Nephron progenitor cell (in vitro differentiated cells): ENCODE data around the gene NAP1L1.

ENCODE experiments used
- DNase-seq: peaks from one replicate; pipeline ENCODE4 v3.0.0; 2021
- H3K27ac Mint-ChIP-seq: 2 replicates; pipeline ENCODE4 v1.8.0; 2021; ENCODE audit warnings: mild to moderate bottlenecking, moderate library complexity, mixed read lengths
- H3K27me3 Mint-ChIP-seq: 2 replicates; pipeline ENCODE4 v1.8.0; 2021; ENCODE audit warnings: mild to moderate bottlenecking, low read depth, mixed read lengths; ENCODE audit not compliant: poor library complexity
- H3K36me3 Mint-ChIP-seq: 2 replicates; pipeline ENCODE4 v1.8.0; 2021; ENCODE audit warnings: low read depth, mixed read lengths
- H3K4me1 Mint-ChIP-seq: 2 replicates; pipeline ENCODE4 v1.8.0; 2021; ENCODE audit warnings: mixed read lengths
- H3K4me3 Mint-ChIP-seq: 2 replicates; pipeline ENCODE4 v1.8.0; 2021; ENCODE audit warnings: mild to moderate bottlenecking, moderate library complexity, mixed read lengths
- H3K9me3 Mint-ChIP-seq: 2 replicates; pipeline ENCODE4 v1.8.0; 2021; ENCODE audit warnings: mild to moderate bottlenecking, moderate library complexity, mixed read lengths
- TF ChIP-seq, protein P1 (sequence below): fragments of 200-600 bp; sonication (generic); IDR thresholded peaks from 2 replicates; pipeline ENCODE4 v1.5.0; 2021; ENCODE audit warnings: antibody characterized with exemption

The NAP1L1 gene

DNA sequence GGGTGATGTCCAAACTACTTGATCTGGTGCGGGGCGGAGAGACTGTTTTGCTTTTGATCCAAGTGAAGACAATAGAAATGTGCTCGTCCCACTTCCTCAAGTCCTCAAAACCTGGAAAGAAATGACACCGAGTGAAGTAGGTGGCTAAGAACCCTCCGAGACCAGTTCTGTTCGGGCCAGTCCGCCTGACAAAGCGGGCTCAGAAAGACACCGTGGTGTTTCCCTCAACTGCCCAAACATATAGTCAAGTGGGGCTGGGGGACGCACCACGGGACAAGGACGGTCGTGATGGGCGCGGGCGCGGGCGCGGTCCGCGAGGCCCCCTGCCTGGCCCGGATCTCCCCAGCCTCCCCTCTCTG is 54.5 kb downstream of the NAP1L1 start:
- Mint-ChIP-seq H3K27me3 (no peaks in the 10 kb centered on the region), H3K36me3 (peaks cover 43% of the 10 kb centered on the region), H3K4me3 (peak overlapping the region; percentile 95), H3K27ac (peak overlapping the region; percentile 97), H3K4me1 (peaks cover 50% of the 10 kb centered on the region), H3K9me3 (no peaks in the 10 kb centered on the region)
- DNase-seq: peak; percentile 39
- TF ChIP-seq, protein P1, sequence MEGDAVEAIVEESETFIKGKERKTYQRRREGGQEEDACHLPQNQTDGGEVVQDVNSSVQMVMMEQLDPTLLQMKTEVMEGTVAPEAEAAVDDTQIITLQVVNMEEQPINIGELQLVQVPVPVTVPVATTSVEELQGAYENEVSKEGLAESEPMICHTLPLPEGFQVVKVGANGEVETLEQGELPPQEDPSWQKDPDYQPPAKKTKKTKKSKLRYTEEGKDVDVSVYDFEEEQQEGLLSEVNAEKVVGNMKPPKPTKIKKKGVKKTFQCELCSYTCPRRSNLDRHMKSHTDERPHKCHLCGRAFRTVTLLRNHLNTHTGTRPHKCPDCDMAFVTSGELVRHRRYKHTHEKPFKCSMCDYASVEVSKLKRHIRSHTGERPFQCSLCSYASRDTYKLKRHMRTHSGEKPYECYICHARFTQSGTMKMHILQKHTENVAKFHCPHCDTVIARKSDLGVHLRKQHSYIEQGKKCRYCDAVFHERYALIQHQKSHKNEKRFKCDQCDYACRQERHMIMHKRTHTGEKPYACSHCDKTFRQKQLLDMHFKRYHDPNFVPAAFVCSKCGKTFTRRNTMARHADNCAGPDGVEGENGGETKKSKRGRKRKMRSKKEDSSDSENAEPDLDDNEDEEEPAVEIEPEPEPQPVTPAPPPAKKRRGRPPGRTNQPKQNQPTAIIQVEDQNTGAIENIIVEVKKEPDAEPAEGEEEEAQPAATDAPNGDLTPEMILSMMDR: no peak

DNA sequence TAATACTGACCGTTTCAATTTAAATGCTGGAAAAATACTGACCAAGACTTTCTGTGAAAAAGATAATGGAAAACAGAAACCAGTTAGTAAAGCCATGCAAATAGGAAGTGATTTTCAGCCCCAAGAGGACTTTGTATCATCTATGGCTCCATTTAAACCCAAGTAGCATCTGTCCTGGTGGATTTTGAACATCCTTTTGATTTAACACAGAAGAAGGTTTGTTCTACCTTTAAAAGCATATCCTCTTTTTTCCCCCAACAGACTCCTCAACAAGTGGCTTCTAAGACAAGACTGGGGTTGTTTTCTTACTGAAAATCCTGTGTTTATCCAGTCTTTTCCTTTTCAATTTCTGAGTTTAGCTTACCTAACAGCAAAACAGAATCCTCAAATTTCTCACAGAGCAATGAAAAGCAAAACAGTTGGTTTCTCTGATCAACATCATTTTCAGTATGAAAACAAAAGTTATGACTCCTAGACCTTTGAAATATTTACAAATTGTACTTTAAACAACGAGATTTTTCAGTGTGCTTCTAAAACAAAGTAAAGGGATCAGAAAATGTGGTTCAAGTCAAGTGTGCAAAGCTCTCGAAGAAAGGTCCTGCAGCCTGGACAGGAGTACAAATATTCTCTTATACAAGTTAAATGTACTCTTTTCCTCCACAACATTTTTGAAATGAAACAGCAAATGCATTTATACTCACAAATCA is 55.8 kb downstream of the NAP1L1 start:
- Mint-ChIP-seq H3K36me3 (peaks cover 43% of the 10 kb centered on the region), H3K9me3 (no peaks in the 10 kb centered on the region), H3K27ac (peak overlapping the region; percentile 66), H3K4me3 (peak overlapping the region; percentile 95), H3K4me1 (peaks cover 41% of the 10 kb centered on the region), H3K27me3 (no peaks in the 10 kb centered on the region)
- TF ChIP-seq, protein P1: no peak
- no peak for DNase-seq

DNA sequence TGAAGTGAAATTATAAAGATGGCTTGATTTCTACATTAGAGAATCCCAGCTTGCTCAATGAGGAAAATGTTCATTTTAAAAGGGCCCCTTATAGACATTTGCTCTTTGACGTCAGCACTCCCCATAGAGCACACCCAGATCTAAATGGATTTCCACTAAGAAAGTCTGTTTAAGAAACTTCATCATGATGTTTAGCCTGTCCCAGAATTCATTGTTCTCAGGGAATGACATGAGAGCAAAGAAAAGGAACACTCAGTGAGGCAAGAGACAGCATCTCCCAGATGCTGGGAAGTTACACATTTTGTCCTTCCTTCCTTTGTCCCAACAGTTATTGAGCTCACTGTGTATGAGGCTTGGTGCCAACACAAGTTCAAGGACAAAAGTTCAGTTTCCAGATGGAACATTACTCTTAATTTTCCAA is 57.8 kb downstream of the NAP1L1 start:
- Mint-ChIP-seq H3K9me3 (no peaks in the 10 kb centered on the region), H3K27ac (peak overlapping the region; percentile 71)

DNA sequence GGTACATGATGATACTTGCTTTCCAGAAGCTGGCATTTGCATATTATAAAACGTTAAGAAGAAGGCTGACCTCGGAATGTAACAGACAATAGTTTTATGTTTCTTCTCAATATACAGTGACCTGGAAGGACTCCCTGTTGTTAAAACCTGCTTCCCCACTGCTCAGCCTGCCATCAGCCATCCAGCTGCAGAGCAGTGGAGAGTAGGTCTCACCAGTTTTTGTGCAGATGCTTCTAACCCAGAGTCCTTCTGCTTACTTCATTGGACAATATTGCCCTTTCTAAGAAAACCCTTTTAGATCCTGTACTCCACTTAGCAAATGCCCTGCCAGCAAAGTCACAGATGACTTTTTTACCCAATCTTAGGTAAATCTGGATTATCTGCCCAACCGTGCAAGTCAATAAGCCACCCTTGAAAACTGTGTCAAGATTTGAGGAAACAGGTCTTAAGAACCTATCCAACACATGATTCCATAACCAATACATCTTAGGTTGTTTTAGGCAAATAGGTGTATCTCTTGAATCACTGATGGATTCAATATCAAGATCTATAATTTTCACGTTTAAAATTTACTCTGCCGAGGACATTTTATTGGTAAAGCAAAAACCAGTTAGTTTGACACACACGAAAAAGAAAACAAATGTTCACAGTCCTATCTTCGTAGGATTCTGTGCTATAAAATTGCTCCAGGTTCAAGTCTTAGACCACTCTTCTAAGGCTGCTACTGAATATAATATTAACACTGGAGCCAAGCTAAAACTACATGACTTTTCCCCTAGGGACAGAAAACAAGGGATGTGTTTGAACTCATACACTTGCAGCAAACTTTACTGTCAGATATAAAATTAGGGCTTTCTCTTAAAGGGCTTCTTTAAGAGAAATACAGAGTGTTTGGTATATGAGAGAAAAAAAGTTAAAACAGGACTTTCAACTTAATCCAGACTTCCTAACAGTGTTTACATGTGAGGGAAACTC is 58.6 kb downstream of the NAP1L1 start:
- Mint-ChIP-seq H3K9me3 (no peaks in the 10 kb centered on the region), H3K36me3 (peaks cover 43% of the 10 kb centered on the region), H3K4me3 (no peak overlapping the region), H3K27ac (peak overlapping the region; percentile 77), H3K4me1 (peaks cover 35% of the 10 kb centered on the region), H3K27me3 (no peaks in the 10 kb centered on the region)
- no peak for DNase-seq
- TF ChIP-seq, protein P1: no peak

More for the DNA sequence above, 57.8 kb downstream of the NAP1L1 start:
- Mint-ChIP-seq H3K4me1 (peaks cover 29% of the 10 kb centered on the region), H3K4me3 (peak overlapping the region; percentile 71), H3K36me3 (peaks cover 43% of the 10 kb centered on the region), H3K27me3 (no peaks in the 10 kb centered on the region)
- TF ChIP-seq, protein P1: no peak
- no peak for DNase-seq

DNA sequence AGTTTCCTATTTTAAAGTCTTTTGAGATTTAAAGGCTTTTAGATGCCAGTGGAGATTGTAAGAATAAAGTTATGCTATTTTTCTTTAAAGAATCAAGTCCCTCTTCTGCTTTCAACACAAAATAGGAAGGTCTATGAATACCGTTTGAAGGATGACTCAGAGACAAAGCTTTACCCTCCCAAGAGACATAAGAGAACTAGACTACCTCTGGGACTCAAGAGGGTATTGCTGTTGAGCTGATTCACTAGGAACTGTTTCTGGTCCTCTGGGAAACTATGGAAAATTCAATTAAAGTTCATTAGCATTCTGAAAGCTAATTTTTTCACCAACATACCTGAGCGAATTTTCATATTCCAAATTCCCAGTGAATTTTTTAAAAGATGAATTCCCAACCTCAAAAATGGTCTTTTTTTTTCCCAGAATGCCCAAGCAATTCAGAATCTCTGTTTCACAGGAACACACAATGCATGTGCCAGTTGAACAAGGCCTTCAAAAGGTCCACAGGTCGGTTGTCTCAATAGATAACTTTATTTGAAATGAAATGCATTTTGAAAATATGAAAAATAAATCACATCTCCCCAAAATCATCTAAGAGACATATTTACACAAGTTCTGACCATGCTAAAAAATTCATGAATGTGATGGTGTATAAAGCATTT is 59.4 kb downstream of the NAP1L1 start:
- H3K36me3 Mint-ChIP-seq: peaks cover 36% of the 10 kb centered on the region
- no peak overlapping the region for H3K4me3 Mint-ChIP-seq
- no peaks in the 10 kb centered on the region for H3K9me3 Mint-ChIP-seq
- no peaks in the 10 kb centered on the region for H3K27me3 Mint-ChIP-seq
- no peak overlapping the region for H3K27ac Mint-ChIP-seq
- no peak for DNase-seq
- H3K4me1 Mint-ChIP-seq: peaks cover 43% of the 10 kb centered on the region
- TF ChIP-seq, protein P1: no peak
